ENCODE results near the gene NLRC4. TPM values are rescaled to one million over a fixed set of nuclear protein-coding genes. Genes with fewer than 3 reads are reported as not detected.

NLRC4 gene
- polyA plus RNA-seq, 2 of the 4 experiments (the other 2 are of a cell fraction) = 0.01 TPM; not detected in 1

DNA sequence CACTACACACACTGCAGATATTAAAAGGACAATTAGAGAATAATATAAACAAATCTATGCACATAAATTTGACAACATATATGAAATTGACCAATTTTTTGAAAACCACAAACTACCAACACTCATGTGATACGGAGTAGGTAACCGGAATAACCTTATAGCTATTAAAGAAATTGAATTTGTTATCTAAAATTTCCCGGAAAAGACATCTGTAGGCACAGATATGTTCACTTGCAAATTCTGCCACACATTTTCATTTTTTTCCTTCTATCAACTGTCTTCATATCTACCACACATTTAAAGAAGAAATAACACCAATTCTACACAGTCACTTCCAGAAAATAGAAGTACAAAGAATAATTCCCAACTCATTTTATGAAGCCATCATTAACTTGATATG lies 22.4 kb downstream of the NLRC4 start (continued):
- TF ChIP-seq JUNB (IDR thresholded peaks at IDR 0.05) = no peak
- TF ChIP-seq NPAS2 (CRISPR knock-in tag; IDR thresholded peaks at IDR 0.05; ENCODE audit: borderline replicate concordance) = no peak

DNA sequence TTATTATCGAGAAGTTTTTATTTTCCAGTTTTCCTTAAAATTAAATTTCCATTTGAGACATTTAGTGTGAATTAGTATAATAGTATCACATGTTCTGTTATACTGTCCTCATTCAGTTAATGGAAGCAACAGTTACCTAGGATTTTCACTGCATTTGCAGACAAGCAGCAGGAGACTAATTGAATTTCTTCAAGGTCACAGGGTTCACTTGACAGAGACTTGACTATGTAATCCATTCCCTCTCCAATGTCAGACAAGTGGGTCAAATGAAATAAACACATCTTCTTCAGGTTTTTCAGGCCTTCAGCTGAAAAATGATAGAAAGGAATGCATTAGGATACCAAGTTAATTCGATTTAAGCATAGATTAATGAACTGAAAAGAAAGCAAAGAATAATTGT lies 26.7 kb downstream of the NLRC4 start:
- Histone ChIP-seq H3K4me2 (no peak overlapping the region), H3K27ac (no peak overlapping the region), H3K9me3 (no peaks in the 10 kb centered on the region), H3K4me3 (no peak overlapping the region), H3K4me1 (no peaks in the 10 kb centered on the region)
- TF ChIP-seq RFX5 (IDR thresholded peaks at IDR 0.05) (no peak), TFCP2L1 (CRISPR knock-in tag; IDR thresholded peaks at IDR 0.05) (no peak), HOXB5 (CRISPR knock-in tag; IDR thresholded peaks at IDR 0.05) (no peak), RCOR1 (IDR thresholded peaks at IDR 0.05; ENCODE audit: low read depth, low read length) (no peak), FOXS1 (CRISPR knock-in tag; IDR thresholded peaks at IDR 0.05) (no peak), KDM5A (IDR thresholded peaks at IDR 0.05) (no peak), KDM1A (IDR thresholded peaks at IDR 0.05; ENCODE audit: low read depth) (no peak), MAFK (IDR thresholded peaks at IDR 0.05; ENCODE audit: partially characterized antibody) (no peak)
- TF ChIP-seq, protein P1, sequence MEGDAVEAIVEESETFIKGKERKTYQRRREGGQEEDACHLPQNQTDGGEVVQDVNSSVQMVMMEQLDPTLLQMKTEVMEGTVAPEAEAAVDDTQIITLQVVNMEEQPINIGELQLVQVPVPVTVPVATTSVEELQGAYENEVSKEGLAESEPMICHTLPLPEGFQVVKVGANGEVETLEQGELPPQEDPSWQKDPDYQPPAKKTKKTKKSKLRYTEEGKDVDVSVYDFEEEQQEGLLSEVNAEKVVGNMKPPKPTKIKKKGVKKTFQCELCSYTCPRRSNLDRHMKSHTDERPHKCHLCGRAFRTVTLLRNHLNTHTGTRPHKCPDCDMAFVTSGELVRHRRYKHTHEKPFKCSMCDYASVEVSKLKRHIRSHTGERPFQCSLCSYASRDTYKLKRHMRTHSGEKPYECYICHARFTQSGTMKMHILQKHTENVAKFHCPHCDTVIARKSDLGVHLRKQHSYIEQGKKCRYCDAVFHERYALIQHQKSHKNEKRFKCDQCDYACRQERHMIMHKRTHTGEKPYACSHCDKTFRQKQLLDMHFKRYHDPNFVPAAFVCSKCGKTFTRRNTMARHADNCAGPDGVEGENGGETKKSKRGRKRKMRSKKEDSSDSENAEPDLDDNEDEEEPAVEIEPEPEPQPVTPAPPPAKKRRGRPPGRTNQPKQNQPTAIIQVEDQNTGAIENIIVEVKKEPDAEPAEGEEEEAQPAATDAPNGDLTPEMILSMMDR (IDR thresholded peaks at IDR 0.05) = no peak
- TF ChIP-seq, protein P2, sequence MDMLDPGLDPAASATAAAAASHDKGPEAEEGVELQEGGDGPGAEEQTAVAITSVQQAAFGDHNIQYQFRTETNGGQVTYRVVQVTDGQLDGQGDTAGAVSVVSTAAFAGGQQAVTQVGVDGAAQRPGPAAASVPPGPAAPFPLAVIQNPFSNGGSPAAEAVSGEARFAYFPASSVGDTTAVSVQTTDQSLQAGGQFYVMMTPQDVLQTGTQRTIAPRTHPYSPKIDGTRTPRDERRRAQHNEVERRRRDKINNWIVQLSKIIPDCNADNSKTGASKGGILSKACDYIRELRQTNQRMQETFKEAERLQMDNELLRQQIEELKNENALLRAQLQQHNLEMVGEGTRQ (IDR thresholded peaks at IDR 0.05) = no peak
- TF ChIP-seq, protein P3, sequence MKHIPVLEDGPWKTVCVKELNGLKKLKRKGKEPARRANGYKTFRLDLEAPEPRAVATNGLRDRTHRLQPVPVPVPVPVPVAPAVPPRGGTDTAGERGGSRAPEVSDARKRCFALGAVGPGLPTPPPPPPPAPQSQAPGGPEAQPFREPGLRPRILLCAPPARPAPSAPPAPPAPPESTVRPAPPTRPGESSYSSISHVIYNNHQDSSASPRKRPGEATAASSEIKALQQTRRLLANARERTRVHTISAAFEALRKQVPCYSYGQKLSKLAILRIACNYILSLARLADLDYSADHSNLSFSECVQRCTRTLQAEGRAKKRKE (CRISPR knock-in tag; IDR thresholded peaks at IDR 0.05; ENCODE audit: low read depth) = no peak
- TF ChIP-seq, protein P4, sequence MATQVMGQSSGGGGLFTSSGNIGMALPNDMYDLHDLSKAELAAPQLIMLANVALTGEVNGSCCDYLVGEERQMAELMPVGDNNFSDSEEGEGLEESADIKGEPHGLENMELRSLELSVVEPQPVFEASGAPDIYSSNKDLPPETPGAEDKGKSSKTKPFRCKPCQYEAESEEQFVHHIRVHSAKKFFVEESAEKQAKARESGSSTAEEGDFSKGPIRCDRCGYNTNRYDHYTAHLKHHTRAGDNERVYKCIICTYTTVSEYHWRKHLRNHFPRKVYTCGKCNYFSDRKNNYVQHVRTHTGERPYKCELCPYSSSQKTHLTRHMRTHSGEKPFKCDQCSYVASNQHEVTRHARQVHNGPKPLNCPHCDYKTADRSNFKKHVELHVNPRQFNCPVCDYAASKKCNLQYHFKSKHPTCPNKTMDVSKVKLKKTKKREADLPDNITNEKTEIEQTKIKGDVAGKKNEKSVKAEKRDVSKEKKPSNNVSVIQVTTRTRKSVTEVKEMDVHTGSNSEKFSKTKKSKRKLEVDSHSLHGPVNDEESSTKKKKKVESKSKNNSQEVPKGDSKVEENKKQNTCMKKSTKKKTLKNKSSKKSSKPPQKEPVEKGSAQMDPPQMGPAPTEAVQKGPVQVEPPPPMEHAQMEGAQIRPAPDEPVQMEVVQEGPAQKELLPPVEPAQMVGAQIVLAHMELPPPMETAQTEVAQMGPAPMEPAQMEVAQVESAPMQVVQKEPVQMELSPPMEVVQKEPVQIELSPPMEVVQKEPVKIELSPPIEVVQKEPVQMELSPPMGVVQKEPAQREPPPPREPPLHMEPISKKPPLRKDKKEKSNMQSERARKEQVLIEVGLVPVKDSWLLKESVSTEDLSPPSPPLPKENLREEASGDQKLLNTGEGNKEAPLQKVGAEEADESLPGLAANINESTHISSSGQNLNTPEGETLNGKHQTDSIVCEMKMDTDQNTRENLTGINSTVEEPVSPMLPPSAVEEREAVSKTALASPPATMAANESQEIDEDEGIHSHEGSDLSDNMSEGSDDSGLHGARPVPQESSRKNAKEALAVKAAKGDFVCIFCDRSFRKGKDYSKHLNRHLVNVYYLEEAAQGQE (IDR thresholded peaks at IDR 0.05) = no peak
- TF ChIP-seq, protein P5, sequence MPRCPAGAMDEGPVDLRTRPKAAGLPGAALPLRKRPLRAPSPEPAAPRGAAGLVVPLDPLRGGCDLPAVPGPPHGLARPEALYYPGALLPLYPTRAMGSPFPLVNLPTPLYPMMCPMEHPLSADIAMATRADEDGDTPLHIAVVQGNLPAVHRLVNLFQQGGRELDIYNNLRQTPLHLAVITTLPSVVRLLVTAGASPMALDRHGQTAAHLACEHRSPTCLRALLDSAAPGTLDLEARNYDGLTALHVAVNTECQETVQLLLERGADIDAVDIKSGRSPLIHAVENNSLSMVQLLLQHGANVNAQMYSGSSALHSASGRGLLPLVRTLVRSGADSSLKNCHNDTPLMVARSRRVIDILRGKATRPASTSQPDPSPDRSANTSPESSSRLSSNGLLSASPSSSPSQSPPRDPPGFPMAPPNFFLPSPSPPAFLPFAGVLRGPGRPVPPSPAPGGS (IDR thresholded peaks at IDR 0.05) = no peak
- TF ChIP-seq, protein P6, sequence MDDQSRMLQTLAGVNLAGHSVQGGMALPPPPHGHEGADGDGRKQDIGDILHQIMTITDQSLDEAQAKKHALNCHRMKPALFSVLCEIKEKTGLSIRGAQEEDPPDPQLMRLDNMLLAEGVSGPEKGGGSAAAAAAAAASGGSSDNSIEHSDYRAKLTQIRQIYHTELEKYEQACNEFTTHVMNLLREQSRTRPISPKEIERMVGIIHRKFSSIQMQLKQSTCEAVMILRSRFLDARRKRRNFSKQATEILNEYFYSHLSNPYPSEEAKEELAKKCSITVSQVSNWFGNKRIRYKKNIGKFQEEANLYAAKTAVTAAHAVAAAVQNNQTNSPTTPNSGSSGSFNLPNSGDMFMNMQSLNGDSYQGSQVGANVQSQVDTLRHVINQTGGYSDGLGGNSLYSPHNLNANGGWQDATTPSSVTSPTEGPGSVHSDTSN (IDR thresholded peaks at IDR 0.05) = no peak
- TF ChIP-seq, protein P7, sequence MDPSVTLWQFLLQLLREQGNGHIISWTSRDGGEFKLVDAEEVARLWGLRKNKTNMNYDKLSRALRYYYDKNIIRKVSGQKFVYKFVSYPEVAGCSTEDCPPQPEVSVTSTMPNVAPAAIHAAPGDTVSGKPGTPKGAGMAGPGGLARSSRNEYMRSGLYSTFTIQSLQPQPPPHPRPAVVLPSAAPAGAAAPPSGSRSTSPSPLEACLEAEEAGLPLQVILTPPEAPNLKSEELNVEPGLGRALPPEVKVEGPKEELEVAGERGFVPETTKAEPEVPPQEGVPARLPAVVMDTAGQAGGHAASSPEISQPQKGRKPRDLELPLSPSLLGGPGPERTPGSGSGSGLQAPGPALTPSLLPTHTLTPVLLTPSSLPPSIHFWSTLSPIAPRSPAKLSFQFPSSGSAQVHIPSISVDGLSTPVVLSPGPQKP (IDR thresholded peaks at IDR 0.05; ENCODE audit: low read depth, low read length) = no peak
- TF ChIP-seq, protein P8, sequence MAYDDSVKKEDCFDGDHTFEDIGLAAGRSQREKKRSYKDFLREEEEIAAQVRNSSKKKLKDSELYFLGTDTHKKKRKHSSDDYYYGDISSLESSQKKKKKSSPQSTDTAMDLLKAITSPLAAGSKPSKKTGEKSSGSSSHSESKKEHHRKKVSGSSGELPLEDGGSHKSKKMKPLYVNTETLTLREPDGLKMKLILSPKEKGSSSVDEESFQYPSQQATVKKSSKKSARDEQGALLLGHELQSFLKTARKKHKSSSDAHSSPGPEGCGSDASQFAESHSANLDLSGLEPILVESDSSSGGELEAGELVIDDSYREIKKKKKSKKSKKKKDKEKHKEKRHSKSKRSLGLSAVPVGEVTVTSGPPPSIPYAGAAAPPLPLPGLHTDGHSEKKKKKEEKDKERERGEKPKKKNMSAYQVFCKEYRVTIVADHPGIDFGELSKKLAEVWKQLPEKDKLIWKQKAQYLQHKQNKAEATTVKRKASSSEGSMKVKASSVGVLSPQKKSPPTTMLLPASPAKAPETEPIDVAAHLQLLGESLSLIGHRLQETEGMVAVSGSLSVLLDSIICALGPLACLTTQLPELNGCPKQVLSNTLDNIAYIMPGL (CRISPR knock-in tag; IDR thresholded peaks at IDR 0.05; ENCODE audit: borderline replicate concordance) = no peak
- FAIRE-seq (no peak), DNase-seq (ENCODE audit: low read depth in 1 of 2, low spot score in 1 of 2) (no peak), ATAC-seq (no peak)
- ChIA-PET CTCF (interaction anchor here (1.5 kb wide), 1 partner anchor 12 kb away, joined by 4 read pairs; no protein-coding TSS in a partner anchor), POLR2A (no interaction called here)
- WGBS (ENCODE audit: missing lambda C conversion rate) = 83% methylated on average over 2 of the region's 2 CpGs
